IMR-90 (cell line): Measurements from ENCODE around the gene RSL1D1. TPM values are rescaled to one million over a fixed set of nuclear protein-coding genes. Genes with fewer than 3 reads are reported as not detected.

Experiments
- ATAC-seq: fragments of 200-7000 bp; cut with Tn5 transposase; 2 replicates; pipeline ENCODE4 v1.9.1; 2020; ENCODE audit warnings: low read depth, mild to moderate bottlenecking, moderate library complexity
- BruUV-seq: library from RNA; stranded (reverse); fragments of 400-500 nt; replicated peaks from 2 replicates; lab custom pipeline; 2021; lab: Mats Ljungman, UMichigan
- CTCF ChIA-PET: fragments of 300-600 bp; formaldehyde crosslinking; extraction: SDS; loops from one replicate; lab custom pipeline; 2021; ENCODE audit warnings: antibody characterized with exemption; lab: Yijun Ruan, JAX
- POLR2A ChIA-PET: fragments of 300-600 bp; sonication (Branson Sonifier 250); formaldehyde crosslinking; loops from one replicate; lab custom pipeline; 2022; ENCODE audit warnings: antibody characterized with exemption; ENCODE audit not compliant: unreplicated experiment; lab: Charles Lee
- DNase-seq: peaks from one replicate; pipeline ENCODE4 v3.0.0; 2013
- H2AFZ ChIP-seq: replicated peaks from 2 replicates; pipeline ENCODE3; 2013; ENCODE audit warnings: low read length, mild to moderate bottlenecking; ENCODE audit not compliant: poor library complexity
- H2AK5ac ChIP-seq: 2 replicates; pipeline ENCODE4 v1.6.1; 2013; ENCODE audit warnings: low read depth, low read length, inconsistent platforms
- H2AK9ac ChIP-seq: replicated peaks from 2 replicates; pipeline ENCODE3; 2013; ENCODE audit warnings: mild to moderate bottlenecking, low read depth, low read length, moderate library complexity; ENCODE audit not compliant: poor library complexity
- H2BK120ac ChIP-seq: 2 replicates; pipeline ENCODE4 v1.6.1; 2013; ENCODE audit warnings: low read depth, low read length, inconsistent platforms
- H2BK15ac ChIP-seq: 3 replicates; pipeline ENCODE4 v1.6.1; 2013; ENCODE audit warnings: low read depth, low read length, inconsistent platforms
- H2BK20ac ChIP-seq: 2 replicates; pipeline ENCODE4 v1.6.1; 2013; ENCODE audit warnings: low read depth, mild to moderate bottlenecking, inconsistent platforms, low read length, moderate library complexity
- H2BK5ac ChIP-seq: 2 replicates; pipeline ENCODE4 v1.6.1; 2013; ENCODE audit warnings: mild to moderate bottlenecking, low read depth, low read length, inconsistent platforms; ENCODE audit not compliant: poor library complexity, severe bottlenecking
- H3K14ac ChIP-seq: replicated peaks from 2 replicates; pipeline ENCODE4 v1.6.1; 2013; ENCODE audit warnings: low read depth, low read length, inconsistent platforms
- H3K18ac ChIP-seq: 2 replicates; pipeline ENCODE4 v1.6.1; 2013; ENCODE audit warnings: low read depth, low read length, control low read depth
- H3K23ac ChIP-seq: 2 replicates; pipeline ENCODE4 v1.6.1; 2013; ENCODE audit warnings: low read depth, low read length, inconsistent platforms
- H3K27ac ChIP-seq: 2 replicates; pipeline ENCODE4 v1.5.1; 2013; ENCODE audit warnings: mild to moderate bottlenecking, control low read depth, low read length; ENCODE audit not compliant: insufficient read depth
- H3K27me3 ChIP-seq: 2 replicates; pipeline ENCODE4 v1.6.1; 2013; ENCODE audit warnings: low read length; ENCODE audit not compliant: control insufficient read depth, insufficient read depth
- H3K36me3 ChIP-seq: 2 replicates; pipeline ENCODE4 v1.6.1; 2013; ENCODE audit warnings: low read length, mixed read lengths; ENCODE audit not compliant: control insufficient read depth, insufficient read depth
- H3K4ac ChIP-seq: 2 replicates; pipeline ENCODE4 v1.6.1; 2013; ENCODE audit warnings: low read depth, low read length, inconsistent platforms
- H3K4me1 ChIP-seq: 2 replicates; pipeline ENCODE4 v1.6.1; 2013; ENCODE audit warnings: low read length, mixed read lengths; ENCODE audit not compliant: control insufficient read depth, insufficient read depth
- H3K4me2 ChIP-seq: 2 replicates; pipeline ENCODE4 v1.6.1; 2013; ENCODE audit warnings: low read depth, mild to moderate bottlenecking, control low read depth, low read length, moderate library complexity
- H3K4me3 ChIP-seq: 2 replicates; pipeline ENCODE4 v1.5.1; 2013; ENCODE audit warnings: low read depth, mild to moderate bottlenecking, control low read depth, low read length, moderate library complexity; ENCODE audit not compliant: insufficient read depth
- H3K56ac ChIP-seq: 2 replicates; pipeline ENCODE4 v1.6.1; 2013; ENCODE audit warnings: low read length, inconsistent platforms; ENCODE audit not compliant: insufficient read depth; ENCODE audit errors: extremely low read depth
- H3K79me1 ChIP-seq, 2 experiments: 2 replicates each; pipeline ENCODE4 v1.6.1; 2013; ENCODE audit warnings: low read length in 2 of 2, inconsistent platforms in 1 of 2, low read depth in 1 of 2
- H3K9ac ChIP-seq: 2 replicates; pipeline ENCODE4 v1.6.1; 2013; ENCODE audit warnings: low read depth, low read length, control low read depth
- H3K9me1 ChIP-seq: 2 replicates; pipeline ENCODE4 v1.6.1; 2013; ENCODE audit warnings: low read length, inconsistent platforms; ENCODE audit not compliant: insufficient read depth
- H3K9me3 ChIP-seq: 2 replicates; pipeline ENCODE4 v1.6.1; 2013; ENCODE audit warnings: low read length; ENCODE audit not compliant: control insufficient read depth, insufficient read depth
- H4K20me1 ChIP-seq: 2 replicates; pipeline ENCODE4 v1.6.1; 2013; ENCODE audit warnings: low read length, inconsistent platforms; ENCODE audit not compliant: insufficient read depth
- H4K5ac ChIP-seq: 2 replicates; pipeline ENCODE4 v1.6.1; 2013; ENCODE audit warnings: mild to moderate bottlenecking, low read depth, low read length, control low read depth
- H4K8ac ChIP-seq, 2 experiments: 2 replicates each; pipeline ENCODE4 v1.6.1; 2013; ENCODE audit warnings: low read depth in 2 of 2, low read length in 2 of 2, control low read depth in 1 of 2, inconsistent platforms in 1 of 2
- H4K91ac ChIP-seq: 2 replicates; pipeline ENCODE4 v1.6.1; 2013; ENCODE audit warnings: low read depth, low read length, inconsistent platforms; ENCODE audit not compliant: insufficient read depth
- CEBPB ChIP-seq: IDR thresholded peaks from 2 replicates; pipeline ENCODE4 v1.6.1; 2012; ENCODE audit warnings: low read depth, low read length, improper control_type of control experiment
- CHD1 ChIP-seq: IDR thresholded peaks from 2 replicates; pipeline ENCODE4 v1.6.1; 2012; ENCODE audit warnings: low read depth, low read length, improper control_type of control experiment
- FOS ChIP-seq: fragments of 150-350 bp; IDR thresholded peaks from 2 replicates; pipeline ENCODE4 v1.6.1; 2016; ENCODE audit warnings: low read depth, low read length
- MAZ ChIP-seq: IDR thresholded peaks from 2 replicates; pipeline ENCODE4 v1.6.1; 2012; ENCODE audit warnings: low read depth, mild to moderate bottlenecking, low read length, improper control_type of control experiment, moderate library complexity, borderline replicate concordance
- NFE2L2 ChIP-seq: fragments of 150-350 bp; IDR thresholded peaks from 2 replicates; pipeline ENCODE4 v1.6.1; 2016; ENCODE audit warnings: low read depth, mild to moderate bottlenecking, low read length
- RAD21 ChIP-seq: IDR thresholded peaks from 2 replicates; pipeline ENCODE4 v1.6.1; 2012; ENCODE audit warnings: low read length, improper control_type of control experiment
- RFX5 ChIP-seq: IDR thresholded peaks from 2 replicates; pipeline ENCODE4 v1.8.0; 2012; ENCODE audit warnings: low read depth, mild to moderate bottlenecking, low read length, moderate library complexity
- SMC3 ChIP-seq: fragments of 150-350 bp; IDR thresholded peaks from 2 replicates; pipeline ENCODE4 v1.6.1; 2016; ENCODE audit warnings: low read depth, mild to moderate bottlenecking, antibody characterized with exemption, low read length, moderate library complexity
- WGBS, 2 experiments: methylation state at CpG; one replicate each; pipeline versions ENCODE4 v1.1.5 to v1.1.7; 2013; ENCODE audit warnings: missing lambda C conversion rate in 2 of 2; ENCODE audit not compliant: insufficient read length in 1 of 2; ENCODE audit errors: extremely low coverage in 2 of 2; 5-methylcytosine and 5-hydroxymethylcytosine counted together
- dilution Hi-C: fragments of 300-500 bp; cut with HindIII; formaldehyde crosslinking; loops from one replicate; pipeline ENCODE4 v1.14.3; 2018; ENCODE audit warnings: low sequenced_read_pairs; ENCODE audit not compliant: unreplicated experiment
- in situ Hi-C: fragments of 300-500 bp; cut with MboI; formaldehyde crosslinking; loops from 3 replicates; pipeline ENCODE4 v1.14.3; 2019; ENCODE audit warnings: low sequenced_read_pairs, inconsistent platforms, mixed read lengths
- intact Hi-C: fragments of 100-400 bp; cut with micrococcal nuclease; formaldehyde crosslinking; loops from 2 replicates; pipeline ENCODE4 v1.10.0; 2022
- polyA plus RNA-seq, 3 experiments: library from polyadenylated mRNA; depleted of rRNA; stranded (reverse); fragments of >200 nt; gene quantifications; 2 replicates each; pipeline ENCODE4 v1.2.3, GENCODE V29; 2012; ENCODE audit warnings: low replicate concordance in 1 of 3
- total RNA-seq: library from RNA; depleted of rRNA; stranded (reverse); fragments of >200 nt; gene quantifications from 2 replicates; pipeline ENCODE4 v1.2.3, GENCODE V29; 2012
- TF ChIP-seq, protein P1 (sequence below): conservative IDR thresholded peaks from 2 replicates; pipeline ENCODE4 v1.5.1; 2012; ENCODE audit warnings: mild to moderate bottlenecking, low read depth, low read length, improper control_type of control experiment

The RSL1D1 gene
- total and polyA plus RNA-seq, 2 of the 4 experiments (the other 2 are of a cell fraction) = 63.8 to 77.4 TPM

- H3K36me3 ChIP-seq = peaks cover 5% of the 10 kb centered on the region
- no peak overlapping the region for H3K4ac ChIP-seq
- H3K4me1 ChIP-seq = peaks cover 21% of the 10 kb centered on the region
- H4K91ac ChIP-seq = no peak overlapping the region
- CTCF ChIA-PET = no interaction called here
- no peak overlapping the region for H3K9ac ChIP-seq
- no peak overlapping the region for H3K56ac ChIP-seq
- no peak overlapping the region for H2BK15ac ChIP-seq
- no peak overlapping the region for H3K27ac ChIP-seq
- peak overlapping the region; percentile 70; the same call in 1 of the 2 replicates for H3K23ac ChIP-seq
- H2AFZ ChIP-seq = no peak overlapping the region
- intact Hi-C loops = no loop called here
- dilution Hi-C loops = no loop called here
- BruUV-seq = no TSS peak
- H2AK5ac ChIP-seq = no peak overlapping the region
- no peak overlapping the region for H3K18ac ChIP-seq
- peaks cover 10 to 72% of the 10 kb centered on the region in 2 experiments; a peak in 3 of 4 replicates for H3K79me1 ChIP-seq
- no peaks in the 10 kb centered on the region for H3K27me3 ChIP-seq
- POLR2A ChIA-PET = no interaction called here
- 0 out of 2 replicates have a peak overlapping the region, but pooled peaks have one; percentile 11 for H3K14ac ChIP-seq
- peak overlapping the region in 1 of 2 experiments; percentile 26; a peak in 1 of 4 replicates for H4K8ac ChIP-seq
- ATAC-seq = no peak
- H3K4me2 ChIP-seq = no peak overlapping the region
- H4K20me1 ChIP-seq = peaks cover 54% of the 10 kb centered on the region
- H2BK20ac ChIP-seq = no peak overlapping the region
- peak overlapping the region; percentile 37 for H2BK5ac ChIP-seq
- WGBS, 2 experiments = no CpG with 5 or more reads among the region's 2 CpGs
- H4K5ac ChIP-seq = no peak overlapping the region
- no peak overlapping the region for H3K4me3 ChIP-seq
- H2BK120ac ChIP-seq = no peak overlapping the region
- H2AK9ac ChIP-seq = no peak overlapping the region
- no peak for TF ChIP-seq FOS
- TF ChIP-seq, protein P1, sequence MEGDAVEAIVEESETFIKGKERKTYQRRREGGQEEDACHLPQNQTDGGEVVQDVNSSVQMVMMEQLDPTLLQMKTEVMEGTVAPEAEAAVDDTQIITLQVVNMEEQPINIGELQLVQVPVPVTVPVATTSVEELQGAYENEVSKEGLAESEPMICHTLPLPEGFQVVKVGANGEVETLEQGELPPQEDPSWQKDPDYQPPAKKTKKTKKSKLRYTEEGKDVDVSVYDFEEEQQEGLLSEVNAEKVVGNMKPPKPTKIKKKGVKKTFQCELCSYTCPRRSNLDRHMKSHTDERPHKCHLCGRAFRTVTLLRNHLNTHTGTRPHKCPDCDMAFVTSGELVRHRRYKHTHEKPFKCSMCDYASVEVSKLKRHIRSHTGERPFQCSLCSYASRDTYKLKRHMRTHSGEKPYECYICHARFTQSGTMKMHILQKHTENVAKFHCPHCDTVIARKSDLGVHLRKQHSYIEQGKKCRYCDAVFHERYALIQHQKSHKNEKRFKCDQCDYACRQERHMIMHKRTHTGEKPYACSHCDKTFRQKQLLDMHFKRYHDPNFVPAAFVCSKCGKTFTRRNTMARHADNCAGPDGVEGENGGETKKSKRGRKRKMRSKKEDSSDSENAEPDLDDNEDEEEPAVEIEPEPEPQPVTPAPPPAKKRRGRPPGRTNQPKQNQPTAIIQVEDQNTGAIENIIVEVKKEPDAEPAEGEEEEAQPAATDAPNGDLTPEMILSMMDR = no peak
- no peak for TF ChIP-seq MAZ
- TF ChIP-seq RAD21 = no peak
- TF ChIP-seq RFX5 = no peak
- no peak for TF ChIP-seq CHD1
- no peak for TF ChIP-seq SMC3
- no peak for TF ChIP-seq CEBPB
- TF ChIP-seq NFE2L2 = no peak
- H3K9me1 ChIP-seq = peaks cover 19% of the 10 kb centered on the region
- in situ Hi-C loops = no loop called here
- H3K9me3 ChIP-seq = no peaks in the 10 kb centered on the region
- no peak for DNase-seq
These were observed 56.9 kb downstream of the RSL1D1 start for GRCh38 chr16:11794447-11794846.
